Stimulated activated CD8-positive, alpha-beta memory T cell treated with anti-CD3 and anti-CD28 coated beads, Interleukin-12 subunit alpha, Interleukin-12 subunit beta, amount 100 ng/mL, for 1 hour (primary cell): ENCODE measurements around the gene MRPL14.

Experiments used
- DNase-seq: peaks from one replicate; pipeline ENCODE4 v3.0.0-alpha.2; 2020; ENCODE audit warnings: low read depth

Gene MRPL14

DNA sequence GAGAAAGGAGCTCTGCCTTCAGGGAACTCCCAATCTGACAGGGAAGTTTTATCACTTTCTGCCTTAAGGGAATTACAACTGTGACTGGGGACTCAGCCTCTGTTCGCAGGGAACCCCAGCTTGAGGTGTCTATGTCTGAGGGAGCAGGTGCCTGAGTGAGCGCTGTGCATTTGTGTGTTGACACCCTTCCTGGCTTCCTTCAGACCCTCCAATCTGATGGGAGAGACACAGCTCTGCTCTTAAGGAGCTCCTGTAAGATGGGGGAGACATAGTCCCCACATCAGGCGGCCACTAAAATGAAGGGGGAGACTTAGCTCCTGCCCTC, 62.3 kb downstream of the MRPL14 start:
- DNase-seq: no peak

- DNase-seq: no peak
These were observed 62.9 kb downstream of the MRPL14 start for GRCh38 chr6:44064089-44064947.

DNA sequence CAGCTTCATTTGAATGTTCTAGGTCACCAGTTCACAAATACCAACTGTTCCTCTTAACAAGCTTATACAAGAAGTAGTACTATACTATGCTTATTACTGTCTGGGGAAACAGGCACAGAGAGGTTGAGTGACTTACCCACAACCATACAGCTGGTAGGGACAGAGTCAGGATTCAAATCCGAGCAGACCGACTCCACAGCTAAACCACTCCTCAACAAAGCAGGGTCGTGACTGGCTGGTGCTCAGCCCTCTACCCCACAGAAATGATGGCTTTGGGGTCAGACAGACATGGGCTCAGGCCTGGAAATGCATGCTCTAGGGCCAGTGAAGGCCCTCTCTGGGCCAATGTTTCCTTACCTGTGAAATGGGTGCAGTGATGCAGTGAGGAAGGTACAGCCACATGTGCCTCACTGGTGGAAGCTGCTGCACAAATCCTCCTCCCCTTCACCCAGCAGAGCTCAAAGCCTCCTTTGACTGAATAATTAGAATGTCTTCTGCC, 63.6 kb downstream of the MRPL14 start:
- DNase-seq: no peak
